MM.1S (cell line): Measurements from ENCODE around the gene PRIMPOL.
"Not testable (repeated sequence)": the region's sequence is repeated elsewhere in the genome, so short reads cannot be mapped to it uniquely, and the experiment has no call there.

ENCODE experiments used
- DNase-seq: peaks from one replicate; pipeline ENCODE4 v3.0.0-alpha.2; 2015
- H2AFZ ChIP-seq: fragments of 300-600 bp; sonication (generic); 2 replicates; pipeline ENCODE4 v1.6.0; 2016; ENCODE audit warnings: antibody characterized with exemption, low read length
- H3F3A ChIP-seq: fragments of 300-600 bp; sonication (generic); 2 replicates; pipeline ENCODE4 v1.6.1; 2016; ENCODE audit warnings: mild to moderate bottlenecking, antibody characterized with exemption, low read length, moderate library complexity, mixed read lengths; ENCODE audit not compliant: insufficient read depth
- H3K27ac ChIP-seq: fragments of 300-600 bp; sonication (generic); 2 replicates; pipeline ENCODE4 v1.5.1; 2016; ENCODE audit warnings: mild to moderate bottlenecking, low read length
- H3K27me3 ChIP-seq: fragments of 300-600 bp; sonication (generic); replicated peaks from 2 replicates; pipeline ENCODE4 v1.6.0; 2016; ENCODE audit warnings: low read length; ENCODE audit not compliant: insufficient read depth
- H3K36me3 ChIP-seq: fragments of 300-600 bp; sonication (generic); replicated peaks from 2 replicates; pipeline ENCODE4 v1.6.1; 2016; ENCODE audit warnings: mild to moderate bottlenecking, low read length, mixed read lengths; ENCODE audit not compliant: insufficient read depth
- H3K4me1 ChIP-seq: fragments of 300-600 bp; sonication (generic); 2 replicates; pipeline ENCODE4 v1.6.1; 2016; ENCODE audit warnings: low read length, mixed read lengths
- H3K4me2 ChIP-seq: fragments of 300-600 bp; sonication (generic); 2 replicates; pipeline ENCODE4 v1.6.0; 2016; ENCODE audit warnings: low read depth, low read length
- H3K4me3 ChIP-seq: fragments of 300-600 bp; sonication (generic); 2 replicates; pipeline ENCODE4 v1.5.1; 2016; ENCODE audit warnings: low read length, mixed read lengths
- H3K79me2 ChIP-seq: fragments of 300-600 bp; sonication (generic); 2 replicates; pipeline ENCODE4 v1.6.1; 2016; ENCODE audit warnings: mixed run types, low read length, mixed read lengths
- H3K9ac ChIP-seq: fragments of 300-600 bp; sonication (generic); 2 replicates; pipeline ENCODE4 v1.6.1; 2016; ENCODE audit warnings: low read length, mixed read lengths
- H3K9me2 ChIP-seq: fragments of 300-600 bp; sonication (generic); replicated peaks from 2 replicates; pipeline ENCODE4 v1.6.1; 2016; ENCODE audit warnings: mild to moderate bottlenecking, low read length, mixed read lengths; ENCODE audit not compliant: insufficient read depth
- H3K9me3 ChIP-seq: fragments of 300-600 bp; sonication (generic); replicated peaks from 2 replicates; pipeline ENCODE4 v1.6.1; 2016; ENCODE audit warnings: mild to moderate bottlenecking, low read length, mixed read lengths; ENCODE audit not compliant: insufficient read depth
- H4K20me1 ChIP-seq: fragments of 300-600 bp; sonication (generic); 2 replicates; pipeline ENCODE4 v1.6.1; 2016; ENCODE audit warnings: mild to moderate bottlenecking, low read length, moderate library complexity, mixed read lengths; ENCODE audit not compliant: insufficient read depth
- EZH2 ChIP-seq: fragments of 300-600 bp; sonication (generic); optimal IDR thresholded peaks from 2 replicates; pipeline ENCODE3; 2017; ENCODE audit warnings: low read depth, mild to moderate bottlenecking, antibody characterized with exemption, low read length, mixed read lengths
- EZH2phosphoT487 ChIP-seq: fragments of 300-600 bp; sonication (generic); IDR thresholded peaks from 2 replicates; pipeline ENCODE4 v1.6.1; 2018; ENCODE audit warnings: antibody characterized with exemption, low read length
- TF ChIP-seq, protein P1 (sequence below): fragments of 300-600 bp; sonication (generic); IDR thresholded peaks from 2 replicates; pipeline ENCODE4 v1.5.1; 2016; ENCODE audit warnings: antibody characterized with exemption, low read length, mixed read lengths

Gene PRIMPOL

DNA sequence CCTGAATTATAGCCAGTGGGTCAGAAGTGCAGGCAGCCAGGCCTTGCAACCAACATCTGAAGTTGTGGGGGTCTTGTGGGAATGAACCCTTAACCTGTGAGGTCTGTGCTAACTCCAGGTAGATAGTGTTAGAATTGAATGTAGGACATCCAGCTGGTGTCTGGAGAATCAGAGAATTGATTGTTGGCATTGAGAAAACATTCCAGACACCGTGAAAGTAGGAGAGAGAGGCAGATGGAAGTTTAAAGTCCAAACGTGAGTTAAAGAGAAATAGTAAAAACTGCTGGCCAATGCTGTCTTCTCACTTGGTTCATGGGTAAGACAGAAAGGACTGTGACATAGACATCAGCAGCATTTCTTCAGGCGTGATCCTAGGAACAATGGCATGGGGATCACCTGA is 28.0 kb upstream of the PRIMPOL start:
- Histone ChIP-seq H3K79me2 (no peaks in the 10 kb centered on the region), H3K4me3 (no peak overlapping the region), H3K4me2 (no peak overlapping the region), H3K27ac (no peak overlapping the region), H3K9me3 (no peaks in the 10 kb centered on the region), H3K27me3 (no peaks in the 10 kb centered on the region), H2AFZ (no peak overlapping the region), H3K9me2 (no peaks in the 10 kb centered on the region), H3K9ac (no peak overlapping the region), H4K20me1 (no peaks in the 10 kb centered on the region), H3K36me3 (no peaks in the 10 kb centered on the region), H3K4me1 (peaks cover 10% of the 10 kb centered on the region), H3F3A (peaks cover 21% of the 10 kb centered on the region; the same call in 1 of the 2 replicates)
- DNase-seq: no peak
- TF ChIP-seq EZH2phosphoT487: no peak
- TF ChIP-seq, protein P1, sequence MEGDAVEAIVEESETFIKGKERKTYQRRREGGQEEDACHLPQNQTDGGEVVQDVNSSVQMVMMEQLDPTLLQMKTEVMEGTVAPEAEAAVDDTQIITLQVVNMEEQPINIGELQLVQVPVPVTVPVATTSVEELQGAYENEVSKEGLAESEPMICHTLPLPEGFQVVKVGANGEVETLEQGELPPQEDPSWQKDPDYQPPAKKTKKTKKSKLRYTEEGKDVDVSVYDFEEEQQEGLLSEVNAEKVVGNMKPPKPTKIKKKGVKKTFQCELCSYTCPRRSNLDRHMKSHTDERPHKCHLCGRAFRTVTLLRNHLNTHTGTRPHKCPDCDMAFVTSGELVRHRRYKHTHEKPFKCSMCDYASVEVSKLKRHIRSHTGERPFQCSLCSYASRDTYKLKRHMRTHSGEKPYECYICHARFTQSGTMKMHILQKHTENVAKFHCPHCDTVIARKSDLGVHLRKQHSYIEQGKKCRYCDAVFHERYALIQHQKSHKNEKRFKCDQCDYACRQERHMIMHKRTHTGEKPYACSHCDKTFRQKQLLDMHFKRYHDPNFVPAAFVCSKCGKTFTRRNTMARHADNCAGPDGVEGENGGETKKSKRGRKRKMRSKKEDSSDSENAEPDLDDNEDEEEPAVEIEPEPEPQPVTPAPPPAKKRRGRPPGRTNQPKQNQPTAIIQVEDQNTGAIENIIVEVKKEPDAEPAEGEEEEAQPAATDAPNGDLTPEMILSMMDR: no peak
- TF ChIP-seq EZH2: no peak

DNA sequence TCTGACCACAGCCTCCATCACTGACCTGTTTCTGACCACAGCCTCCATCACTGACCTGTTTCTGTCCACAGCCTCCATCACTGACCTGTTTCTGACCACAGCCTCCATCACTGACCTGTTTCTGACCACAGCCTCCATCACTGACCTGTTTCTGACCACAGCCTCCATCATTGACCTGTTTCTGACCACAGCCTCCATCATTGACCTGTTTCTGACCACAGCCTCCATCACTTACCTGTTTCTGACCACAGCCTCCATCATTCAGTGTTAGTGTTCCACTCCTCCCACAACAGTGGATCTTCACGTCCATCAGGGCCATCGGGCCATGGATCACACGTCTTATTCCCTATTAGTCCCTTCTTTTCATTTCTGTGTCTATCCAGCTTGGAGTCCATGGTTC is 25.0 kb upstream of the PRIMPOL start:
- not testable (repeated sequence) for H2AFZ ChIP-seq, H3K4me1 ChIP-seq, H3K9me2 ChIP-seq, H3K4me2 ChIP-seq, H4K20me1 ChIP-seq, H3K27me3 ChIP-seq, DNase-seq, H3K4me3 ChIP-seq, H3K9me3 ChIP-seq, H3K27ac ChIP-seq, H3K36me3 ChIP-seq, H3K9ac ChIP-seq
- Histone ChIP-seq H3K79me2 (peaks cover 15% of the 10 kb centered on the region; the same call in 1 of the 2 replicates), H3F3A (peaks cover 16% of the 10 kb centered on the region)

GRCh38 chr4:184624972-184625554 is 24.5 kb upstream of the PRIMPOL start:
- Histone ChIP-seq H4K20me1 (no peaks in the 10 kb centered on the region), H3F3A (peaks cover 16% of the 10 kb centered on the region), H3K4me2 (no peak overlapping the region), H3K9ac (no peak overlapping the region), H3K9me2 (no peaks in the 10 kb centered on the region), H3K4me1 (no peaks in the 10 kb centered on the region), H3K4me3 (no peak overlapping the region), H3K27me3 (no peaks in the 10 kb centered on the region), H3K9me3 (no peaks in the 10 kb centered on the region), H2AFZ (no peak overlapping the region), H3K36me3 (peaks cover 10% of the 10 kb centered on the region), H3K79me2 (peaks cover 18% of the 10 kb centered on the region; the same call in 1 of the 2 replicates), H3K27ac (no peak overlapping the region)
- DNase-seq: no peak
- TF ChIP-seq EZH2phosphoT487: no peak
- TF ChIP-seq, protein P1: no peak
- TF ChIP-seq EZH2: no peak

- not testable (repeated sequence) for H3K4me1 ChIP-seq, H3K9me3 ChIP-seq, H3K4me2 ChIP-seq, DNase-seq, H3K27ac ChIP-seq, H3K9ac ChIP-seq, H4K20me1 ChIP-seq, H2AFZ ChIP-seq, H3K9me2 ChIP-seq, H3K4me3 ChIP-seq, H3K27me3 ChIP-seq
- Histone ChIP-seq H3K36me3 (peaks cover 16% of the 10 kb centered on the region), H3F3A (peaks cover 16% of the 10 kb centered on the region), H3K79me2 (peaks cover 21% of the 10 kb centered on the region)
These were observed 23.5 kb upstream of the PRIMPOL start for GRCh38 chr4:184625783-184626596.
